Smooth muscle cell (in vitro differentiated cells): Measurements from ENCODE around the gene DPF1. TPM values are rescaled to one million over a fixed set of nuclear protein-coding genes. Genes with fewer than 3 reads are reported as not detected.

ENCODE experiments used
- DNase-seq: peaks from one replicate; lab custom pipeline; 2025; ENCODE audit not compliant: unreplicated experiment; lab: John Stamatoyannopoulos, UW
- H2AFZ ChIP-seq: fragments of 200-600 bp; sonication (generic); 2 replicates; pipeline ENCODE4 v1.6.0; 2016; ENCODE audit warnings: antibody characterized with exemption, low read depth, mild to moderate bottlenecking
- H3F3A ChIP-seq: fragments of 200-600 bp; sonication (generic); 2 replicates; pipeline ENCODE4 v1.6.0; 2017; ENCODE audit warnings: antibody characterized with exemption, low read depth
- H3K27ac ChIP-seq: fragments of 200-600 bp; sonication (generic); 2 replicates; pipeline ENCODE4 v1.5.1; 2016; ENCODE audit warnings: low read depth, mild to moderate bottlenecking
- H3K27me3 ChIP-seq: fragments of 200-600 bp; sonication (generic); 2 replicates; pipeline ENCODE4 v1.6.1; 2016; ENCODE audit warnings: low read depth, mild to moderate bottlenecking
- H3K36me3 ChIP-seq: fragments of 200-600 bp; sonication (generic); 2 replicates; pipeline ENCODE4 v1.5.1; 2016; ENCODE audit warnings: low read depth
- H3K4me1 ChIP-seq: fragments of 200-600 bp; sonication (generic); 2 replicates; pipeline ENCODE4 v1.5.1; 2016; ENCODE audit warnings: low read depth
- H3K4me2 ChIP-seq: fragments of 200-600 bp; sonication (generic); 2 replicates; pipeline ENCODE4 v1.6.0; 2016; ENCODE audit warnings: mild to moderate bottlenecking
- H3K4me3 ChIP-seq: fragments of 200-600 bp; sonication (generic); 2 replicates; pipeline ENCODE4 v1.5.1; 2016; ENCODE audit warnings: mild to moderate bottlenecking
- H3K79me2 ChIP-seq: fragments of 200-600 bp; sonication (generic); 2 replicates; pipeline ENCODE4 v1.6.0; 2016; ENCODE audit warnings: low read depth, mild to moderate bottlenecking
- H3K9ac ChIP-seq: fragments of 200-600 bp; sonication (generic); 2 replicates; pipeline ENCODE4 v1.6.0; 2016; ENCODE audit warnings: low read depth
- H3K9me3 ChIP-seq: fragments of 200-600 bp; sonication (generic); replicated peaks from 2 replicates; pipeline ENCODE4 v1.5.1; 2016; ENCODE audit warnings: low read depth
- H4K20me1 ChIP-seq: fragments of 200-600 bp; sonication (generic); 2 replicates; pipeline ENCODE4 v1.6.0; 2016; ENCODE audit warnings: low read depth
- WGBS: methylation state at CpG from one replicate; pipeline ENCODE4 v1.1.7; 2016; ENCODE audit warnings: low lambda C conversion rate; 5-methylcytosine and 5-hydroxymethylcytosine counted together
- polyA plus RNA-seq: library from polyadenylated mRNA; unstranded; fragments of >200 nt; fragmentation: Nextera tagmentation; extraction: Ambion mirVana; gene quantifications from 2 replicates; pipeline ENCODE4 v1.2.1, GENCODE V29; 2016
- small RNA-seq: library from RNA; depleted of rRNA; stranded (forward); fragments of <200 nt; gene quantifications from one replicate; pipeline ENCODE3, GENCODE V24; 2014
- total RNA-seq: library from RNA; depleted of rRNA; stranded (reverse); fragments of >200 nt; gene quantifications from 2 replicates; pipeline ENCODE4 v1.2.3, GENCODE V29; 2014
- TF ChIP-seq, protein P1 (sequence below): fragments of 200-600 bp; sonication (generic); IDR thresholded peaks from 2 replicates; pipeline ENCODE4 v1.5.1; 2017; ENCODE audit warnings: borderline replicate concordance, mild to moderate bottlenecking, antibody characterized with exemption; ENCODE audit not compliant: insufficient read depth, poor library complexity, severe bottlenecking

Gene DPF1
- total and polyA plus RNA-seq, 2 experiments from 2014 or later, result 0.27 to 2.4 TPM

DNA sequence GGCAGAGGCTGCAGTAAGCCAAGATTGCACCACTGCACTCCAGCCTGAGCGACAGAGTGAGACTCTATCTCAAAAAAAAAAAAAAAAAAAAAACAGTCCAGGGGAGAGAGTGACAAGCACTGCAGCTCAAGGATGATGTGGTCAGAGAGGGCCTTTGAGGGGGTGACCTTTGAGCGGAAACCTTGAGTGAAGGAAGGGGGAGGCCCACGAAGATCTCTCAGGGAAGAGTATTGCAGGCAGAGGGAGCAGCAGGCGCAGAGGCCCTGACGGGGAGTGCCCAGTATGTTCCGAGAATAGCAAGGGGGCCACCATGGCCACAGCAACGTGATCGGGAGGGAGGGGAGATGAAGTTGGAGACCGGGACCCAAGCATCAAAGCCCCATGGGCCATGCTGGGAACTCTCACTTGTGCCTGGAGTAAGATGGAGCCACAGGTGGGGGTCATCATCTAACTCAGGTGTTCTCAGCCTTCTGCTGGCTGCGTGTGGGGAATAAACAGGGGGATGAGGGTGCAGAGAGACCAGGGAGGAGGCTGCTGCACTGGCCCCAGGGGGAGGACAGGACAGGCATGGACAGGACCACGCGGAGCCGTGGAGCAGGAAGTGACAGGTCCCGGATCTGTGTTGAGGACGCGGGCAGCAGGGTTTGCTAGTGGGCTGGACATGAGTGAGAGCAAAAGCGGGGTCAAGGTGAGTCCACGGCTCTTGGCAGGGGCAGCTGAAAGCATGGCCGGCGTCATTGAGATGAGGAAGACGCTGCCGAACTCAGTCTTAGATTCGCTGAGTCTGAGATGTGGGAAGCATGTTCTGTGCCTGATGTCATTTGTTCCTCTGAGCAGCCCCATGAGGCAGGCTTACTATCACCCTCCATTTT is 60.4 kb downstream of the DPF1 start:
- H3K9me3 ChIP-seq, result peaks cover 5% of the 10 kb centered on the region
- no peak overlapping the region for H3K4me2 ChIP-seq
- H3K9ac ChIP-seq, result no peak overlapping the region
- H4K20me1 ChIP-seq, result no peaks in the 10 kb centered on the region
- no peak overlapping the region for H2AFZ ChIP-seq
- no peaks in the 10 kb centered on the region for H3K36me3 ChIP-seq
- H3K79me2 ChIP-seq, result no peaks in the 10 kb centered on the region
- DNase-seq, result no peak
- no peak overlapping the region for H3K4me3 ChIP-seq
- TF ChIP-seq, protein P1, sequence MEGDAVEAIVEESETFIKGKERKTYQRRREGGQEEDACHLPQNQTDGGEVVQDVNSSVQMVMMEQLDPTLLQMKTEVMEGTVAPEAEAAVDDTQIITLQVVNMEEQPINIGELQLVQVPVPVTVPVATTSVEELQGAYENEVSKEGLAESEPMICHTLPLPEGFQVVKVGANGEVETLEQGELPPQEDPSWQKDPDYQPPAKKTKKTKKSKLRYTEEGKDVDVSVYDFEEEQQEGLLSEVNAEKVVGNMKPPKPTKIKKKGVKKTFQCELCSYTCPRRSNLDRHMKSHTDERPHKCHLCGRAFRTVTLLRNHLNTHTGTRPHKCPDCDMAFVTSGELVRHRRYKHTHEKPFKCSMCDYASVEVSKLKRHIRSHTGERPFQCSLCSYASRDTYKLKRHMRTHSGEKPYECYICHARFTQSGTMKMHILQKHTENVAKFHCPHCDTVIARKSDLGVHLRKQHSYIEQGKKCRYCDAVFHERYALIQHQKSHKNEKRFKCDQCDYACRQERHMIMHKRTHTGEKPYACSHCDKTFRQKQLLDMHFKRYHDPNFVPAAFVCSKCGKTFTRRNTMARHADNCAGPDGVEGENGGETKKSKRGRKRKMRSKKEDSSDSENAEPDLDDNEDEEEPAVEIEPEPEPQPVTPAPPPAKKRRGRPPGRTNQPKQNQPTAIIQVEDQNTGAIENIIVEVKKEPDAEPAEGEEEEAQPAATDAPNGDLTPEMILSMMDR, result no peak
- WGBS, result 98% methylated on average over 23 of the region's 23 CpGs
- no peak overlapping the region for H3K27ac ChIP-seq
- H3K4me1 ChIP-seq, result no peaks in the 10 kb centered on the region
- no peaks in the 10 kb centered on the region for H3F3A ChIP-seq
- no peaks in the 10 kb centered on the region for H3K27me3 ChIP-seq

DNA sequence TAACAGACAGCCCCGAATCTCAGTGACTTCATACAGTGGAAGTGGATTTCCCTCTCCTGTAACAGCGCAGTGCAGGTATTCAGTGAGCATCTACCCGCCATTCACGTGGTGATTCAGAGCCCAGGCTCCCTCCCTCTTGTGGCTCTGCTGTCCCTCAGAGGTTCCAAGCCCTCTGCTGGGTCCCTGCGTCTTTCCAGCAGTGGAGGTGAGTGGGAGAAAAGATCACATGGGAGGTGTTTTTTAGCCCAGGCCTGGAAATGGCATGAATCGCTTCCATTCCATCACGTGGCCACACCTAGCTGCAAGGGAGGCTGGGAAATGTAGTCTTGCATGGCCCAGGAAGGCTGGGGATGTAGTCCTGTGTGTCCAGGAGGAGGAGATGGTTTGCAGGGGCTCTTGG is 61.4 kb downstream of the DPF1 start:
- no peak overlapping the region for H3K9ac ChIP-seq
- no peaks in the 10 kb centered on the region for H4K20me1 ChIP-seq
- H3F3A ChIP-seq, result no peaks in the 10 kb centered on the region
- no peak overlapping the region for H2AFZ ChIP-seq
- TF ChIP-seq, protein P1, result no peak
- H3K9me3 ChIP-seq, result peaks cover 5% of the 10 kb centered on the region
- 97% methylated on average over 7 of the region's 7 CpGs for whole genome bisulfite sequencing
- no peaks in the 10 kb centered on the region for H3K4me1 ChIP-seq
- no peaks in the 10 kb centered on the region for H3K79me2 ChIP-seq
- no peaks in the 10 kb centered on the region for H3K27me3 ChIP-seq
- H3K27ac ChIP-seq, result no peak overlapping the region
- H3K36me3 ChIP-seq, result no peaks in the 10 kb centered on the region
- H3K4me3 ChIP-seq, result no peak overlapping the region
- H3K4me2 ChIP-seq, result no peak overlapping the region
- no peak for DNase-seq

DNA sequence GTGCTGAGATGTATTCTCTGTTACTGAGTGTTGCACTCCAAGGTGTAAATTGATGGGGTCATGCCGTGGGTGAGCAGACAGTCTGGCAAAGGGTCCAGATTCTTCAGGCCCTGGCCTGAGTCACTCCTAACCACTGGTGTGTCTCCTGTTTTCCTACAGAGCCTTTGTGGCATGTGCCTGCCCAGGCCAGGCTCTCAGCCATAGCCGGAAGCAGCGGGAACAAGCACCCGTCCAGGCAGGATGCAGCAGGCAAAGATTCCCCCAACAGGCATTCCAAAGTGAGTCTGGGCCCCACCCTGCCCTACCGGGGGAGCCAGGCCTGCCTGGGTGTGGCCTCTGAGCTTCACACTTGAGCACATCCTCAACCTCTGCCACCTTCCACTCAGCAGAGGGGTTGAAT is 61.9 kb downstream of the DPF1 start:
- no peak overlapping the region for H3K27ac ChIP-seq
- 93% methylated on average over 5 of the region's 5 CpGs for WGBS
- no peaks in the 10 kb centered on the region for H3K4me1 ChIP-seq
- H3K4me3 ChIP-seq, result no peak overlapping the region
- no peak for DNase-seq
- no peaks in the 10 kb centered on the region for H3K36me3 ChIP-seq
- TF ChIP-seq, protein P1, result no peak
- H2AFZ ChIP-seq, result no peak overlapping the region
- no peaks in the 10 kb centered on the region for H3K27me3 ChIP-seq
- peaks cover 5% of the 10 kb centered on the region for H3K9me3 ChIP-seq
- H4K20me1 ChIP-seq, result no peaks in the 10 kb centered on the region
- H3K9ac ChIP-seq, result no peak overlapping the region
- no peak overlapping the region for H3K4me2 ChIP-seq
- H3K79me2 ChIP-seq, result no peaks in the 10 kb centered on the region
- no peaks in the 10 kb centered on the region for H3F3A ChIP-seq

Small RNA genes within 50 kb of the gene (small RNA-seq; reads per million reads assigned to genes)
- gene RN7SL663P, result not detected

Other genes with a start within 250 kb of the DPF1 start
- 4.0 and 8.1 TPM in 2 replicates for gene PPP1R14A, start 32.2 kb upstream of the DPF1 start, total RNA-seq
- gene PPP1R14A, start 32.2 kb upstream of the DPF1 start, polyA plus RNA-seq, result 88.4 and 89.7 TPM in 2 replicates
- gene SPINT2, start 40.4 kb upstream of the DPF1 start, total RNA-seq, result 153 and 157 TPM in 2 replicates
- 201 and 453 TPM in 2 replicates for gene SPINT2, start 40.4 kb upstream of the DPF1 start, polyA plus RNA-seq
- gene C19orf33, start 80.0 kb upstream of the DPF1 start, total RNA-seq, result 97.5 and 136 TPM in 2 replicates
- 22.1 and 96.5 TPM in 2 replicates for gene C19orf33, start 80.0 kb upstream of the DPF1 start, polyA plus RNA-seq
- 80.1 and 87.5 TPM in 2 replicates for gene YIF1B, start 91.7 kb upstream of the DPF1 start, total RNA-seq
- gene YIF1B, start 91.7 kb upstream of the DPF1 start, polyA plus RNA-seq, result 185 and 216 TPM in 2 replicates
- gene KCNK6, start 95.6 kb upstream of the DPF1 start, total RNA-seq, result 6.5 and 7.2 TPM in 2 replicates
- gene KCNK6, start 95.6 kb upstream of the DPF1 start, polyA plus RNA-seq, result 12.6 and 13.4 TPM in 2 replicates
- 0.94 TPM in 1 of 2 replicates, not detected in the other for gene CATSPERG, start 111.6 kb upstream of the DPF1 start, total RNA-seq
- 0.32 and 0.98 TPM in 2 replicates for gene CATSPERG, start 111.6 kb upstream of the DPF1 start, polyA plus RNA-seq
- gene PSMD8, start 150.3 kb upstream of the DPF1 start, total RNA-seq, result 279 and 377 TPM in 2 replicates
- 387 and 404 TPM in 2 replicates for gene PSMD8, start 150.3 kb upstream of the DPF1 start, polyA plus RNA-seq
- 2.1 TPM in 1 of 2 replicates, not detected in the other for gene GGN, start 163.8 kb upstream of the DPF1 start, total RNA-seq
- gene GGN, start 163.8 kb upstream of the DPF1 start, polyA plus RNA-seq, result 1.00 and 2.2 TPM in 2 replicates
- gene SPRED3, start 164.5 kb upstream of the DPF1 start, total RNA-seq, result 1.7 and 3.0 TPM in 2 replicates
- gene SPRED3, start 164.5 kb upstream of the DPF1 start, polyA plus RNA-seq, result 1.8 and 2.8 TPM in 2 replicates
- 7.5 and 8.5 TPM in 2 replicates for gene FAM98C, start 178.9 kb upstream of the DPF1 start, total RNA-seq
- gene FAM98C, start 178.9 kb upstream of the DPF1 start, polyA plus RNA-seq, result 15.9 and 26.1 TPM in 2 replicates
- gene RASGRP4, start 202.0 kb upstream of the DPF1 start, total RNA-seq, result not detected in 2 replicates
- not detected in 2 replicates for gene RASGRP4, start 202.0 kb upstream of the DPF1 start, polyA plus RNA-seq
- gene RYR1, start 209.5 kb upstream of the DPF1 start, total RNA-seq, result 0.13 and 0.31 TPM in 2 replicates
- gene RYR1, start 209.5 kb upstream of the DPF1 start, polyA plus RNA-seq, result 0.08 and 0.95 TPM in 2 replicates